ENCODE results near the gene MED12L.

Gene MED12L

GRCh38 chr3:151452368-151452767, 366.9 kb downstream of the MED12L start:
- TF ChIP-seq CTCF (IDR thresholded peaks at IDR 0.05; ENCODE audit: low read depth, low read length): no peak
- no peak for DNase-seq (ENCODE audit: extremely low read depth, low read depth)

GRCh38 chr3:151452841-151453240, 367.4 kb downstream of the MED12L start:
- TF ChIP-seq CTCF (IDR thresholded peaks at IDR 0.05; ENCODE audit: low read depth, low read length): no peak
- no peak for DNase-seq (ENCODE audit: extremely low read depth, low read depth)

- no peak for DNase-seq (ENCODE audit: extremely low read depth, low read depth)
- TF ChIP-seq CTCF (IDR thresholded peaks at IDR 0.05; ENCODE audit: low read depth, low read length): no peak
These were observed 370.6 kb downstream of the MED12L start for GRCh38 chr3:151456065-151456464.

GRCh38 chr3:151459358-151459757, 373.9 kb downstream of the MED12L start:
- no peak for DNase-seq (ENCODE audit: extremely low read depth, low read depth)
- TF ChIP-seq CTCF (IDR thresholded peaks at IDR 0.05; ENCODE audit: low read depth, low read length): no peak

GRCh38 chr3:151460228-151460627, 374.8 kb downstream of the MED12L start:
- DNase-seq (ENCODE audit: extremely low read depth, low read depth): no peak
- no peak for TF ChIP-seq CTCF (IDR thresholded peaks at IDR 0.05; ENCODE audit: low read depth, low read length)

GRCh38 chr3:151460774-151461450, 375.4 kb downstream of the MED12L start, which contains the start of gene IGSF10:
TSS of gene IGSF10 (minus strand) at chr3:151461061. CDS start at chr3:151458709, 2,352 bp downstream.
- DNase-seq (ENCODE audit: extremely low read depth, low read depth): no peak

More at GRCh38 chr3:151460774-151461450, 375.4 kb downstream of the MED12L start, which contains the start of gene IGSF10:
- no peak for TF ChIP-seq CTCF (IDR thresholded peaks at IDR 0.05; ENCODE audit: low read depth, low read length)

Data from AG09319 (cell line).